NCI-H69 (cell line): ENCODE results near the gene IVD.

Source experiments
- DNase-seq: peaks from one replicate; lab custom pipeline; 2025; lab: John Stamatoyannopoulos, UW

The IVD gene

DNA sequence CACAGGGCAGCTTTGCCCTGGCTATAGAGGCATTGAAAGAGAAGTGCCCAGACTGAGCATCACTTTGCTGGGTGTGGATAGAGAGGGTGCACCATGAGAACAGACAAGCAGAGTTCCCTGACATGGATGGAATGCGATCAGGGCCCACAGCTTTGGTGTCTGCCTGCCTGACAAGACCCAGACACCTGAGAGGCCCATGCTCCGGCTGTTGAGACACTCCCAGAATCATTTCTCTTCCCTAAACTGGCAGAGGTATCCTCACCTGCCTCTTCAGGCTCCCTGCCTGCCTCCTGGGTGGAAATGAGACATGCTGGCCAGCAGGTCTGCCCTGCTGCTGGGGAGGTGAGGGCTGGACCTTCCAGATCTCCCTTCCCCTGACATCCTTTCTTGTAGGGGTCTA lies 54.8 kb downstream of the IVD start:
- no peak for DNase-seq

DNA sequence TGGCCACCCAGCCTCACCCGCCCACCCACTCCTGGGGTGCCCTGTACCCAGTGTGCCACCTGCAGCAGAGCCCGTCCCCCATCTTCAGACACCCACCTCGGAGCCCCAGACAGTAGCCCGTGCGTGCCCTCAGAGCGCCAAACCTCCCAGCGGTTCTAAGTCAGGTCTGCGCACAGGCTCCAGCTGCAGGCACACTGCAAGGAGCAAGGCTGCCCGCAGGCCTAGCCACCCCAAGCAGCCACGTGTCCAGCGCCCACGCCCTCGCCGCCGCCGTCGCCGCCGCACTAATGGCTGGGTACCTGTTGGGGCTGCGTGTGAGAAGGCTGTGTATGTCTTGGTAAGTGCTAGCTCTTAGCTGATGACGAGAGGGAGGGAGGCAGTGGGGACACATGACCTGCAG lies 56.4 kb downstream of the IVD start:
- no peak for DNase-seq

DNA sequence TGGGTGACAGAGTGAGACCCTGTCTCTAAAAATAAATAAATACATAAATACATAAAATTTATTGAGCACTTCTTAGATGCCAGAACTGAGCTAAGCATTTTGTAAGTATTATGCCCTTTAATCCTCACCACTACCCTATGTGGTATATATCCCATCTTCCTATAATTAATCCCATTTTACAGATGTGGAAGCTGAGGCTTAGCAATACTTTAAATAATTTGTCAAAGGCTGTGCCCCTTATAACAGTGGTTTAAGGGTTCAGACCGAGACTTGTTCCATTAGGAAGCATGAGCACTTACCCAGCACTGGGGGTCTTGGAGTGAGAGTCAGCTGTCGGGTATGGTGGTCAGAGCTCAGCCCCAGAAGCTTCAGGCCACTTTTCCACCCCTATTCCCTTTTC lies 57.7 kb downstream of the IVD start:
- DNase-seq, result no peak

DNA sequence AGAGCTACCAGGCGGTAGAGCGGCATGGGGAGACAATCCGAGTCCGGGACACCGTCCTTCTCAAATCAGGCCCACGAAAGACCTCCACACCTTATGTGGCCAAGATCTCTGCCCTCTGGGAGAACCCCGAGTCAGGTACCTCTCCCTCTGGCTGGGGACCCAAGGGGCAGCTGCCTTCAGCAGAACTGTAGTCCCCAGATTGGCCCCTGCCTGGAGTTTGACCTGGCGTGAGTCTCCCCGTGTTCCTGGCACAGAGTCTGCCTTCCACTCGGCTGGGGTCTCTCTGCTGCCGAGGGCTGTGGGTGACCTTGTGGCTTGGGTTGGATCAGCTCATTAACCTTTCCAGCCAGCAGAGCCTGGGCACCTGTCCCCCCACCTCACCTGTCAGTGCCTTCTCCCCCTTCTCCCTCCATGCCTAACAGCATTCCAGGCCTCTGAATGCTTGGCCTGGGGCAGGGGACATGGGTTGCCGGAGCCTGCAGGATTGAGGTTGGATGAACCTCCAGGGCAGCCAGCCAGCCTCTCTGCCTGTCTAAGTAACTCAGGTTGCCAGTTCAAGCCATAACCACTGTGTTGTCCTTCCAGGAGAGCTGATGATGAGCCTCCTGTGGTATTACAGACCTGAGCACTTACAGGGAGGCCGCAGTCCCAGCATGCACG lies 58.4 kb downstream of the IVD start:
- no peak for DNase-seq

DNA sequence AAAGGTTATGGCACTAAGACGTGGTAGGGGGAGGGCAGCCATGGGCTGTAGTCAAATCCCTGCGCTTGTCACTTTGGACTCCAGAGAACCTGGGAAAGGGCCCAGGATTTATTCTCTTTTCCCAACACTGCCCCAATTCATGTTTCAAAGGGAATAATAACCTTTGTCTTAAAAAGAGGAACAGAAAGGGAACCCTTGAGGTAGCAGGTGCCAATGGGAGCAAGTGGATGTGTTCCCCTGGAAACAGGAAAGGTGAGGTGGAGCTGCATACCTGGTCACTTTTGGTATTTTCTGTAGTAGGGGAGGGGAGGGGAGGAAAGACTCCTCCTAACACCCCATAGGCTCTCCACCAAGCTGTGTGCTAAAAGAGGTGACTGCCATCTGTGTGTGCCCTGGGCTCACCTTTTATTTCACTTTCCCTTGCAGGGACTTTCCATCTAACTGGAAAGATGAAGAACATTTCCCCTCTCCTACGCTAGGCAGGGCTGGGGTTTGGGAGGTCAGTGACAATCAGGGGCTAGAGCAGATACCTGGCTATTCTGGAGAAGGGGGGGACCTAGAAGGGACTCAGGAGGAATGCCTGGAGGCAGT lies 59.1 kb downstream of the IVD start:
- no peak for DNase-seq

DNA sequence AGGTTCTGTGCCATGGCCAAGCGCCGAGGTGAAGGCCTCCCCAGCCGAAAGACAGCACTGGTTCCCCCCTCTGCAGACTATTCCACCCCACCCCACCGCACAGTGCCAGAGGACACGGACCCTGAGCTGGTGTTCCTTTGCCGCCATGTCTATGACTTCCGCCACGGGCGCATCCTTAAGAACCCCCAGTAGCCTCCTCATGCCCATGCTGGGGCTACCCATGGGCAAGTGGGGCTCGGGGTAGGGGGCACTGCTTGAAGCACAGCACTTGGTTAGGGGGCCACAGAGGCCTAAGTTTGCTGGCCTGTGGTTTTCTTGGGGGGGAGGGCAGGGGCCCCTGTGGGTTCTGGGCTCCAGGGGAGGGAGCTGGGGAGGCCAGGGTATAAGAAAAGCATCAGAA lies 60.3 kb downstream of the IVD start:
- DNase-seq, result no peak

DNA sequence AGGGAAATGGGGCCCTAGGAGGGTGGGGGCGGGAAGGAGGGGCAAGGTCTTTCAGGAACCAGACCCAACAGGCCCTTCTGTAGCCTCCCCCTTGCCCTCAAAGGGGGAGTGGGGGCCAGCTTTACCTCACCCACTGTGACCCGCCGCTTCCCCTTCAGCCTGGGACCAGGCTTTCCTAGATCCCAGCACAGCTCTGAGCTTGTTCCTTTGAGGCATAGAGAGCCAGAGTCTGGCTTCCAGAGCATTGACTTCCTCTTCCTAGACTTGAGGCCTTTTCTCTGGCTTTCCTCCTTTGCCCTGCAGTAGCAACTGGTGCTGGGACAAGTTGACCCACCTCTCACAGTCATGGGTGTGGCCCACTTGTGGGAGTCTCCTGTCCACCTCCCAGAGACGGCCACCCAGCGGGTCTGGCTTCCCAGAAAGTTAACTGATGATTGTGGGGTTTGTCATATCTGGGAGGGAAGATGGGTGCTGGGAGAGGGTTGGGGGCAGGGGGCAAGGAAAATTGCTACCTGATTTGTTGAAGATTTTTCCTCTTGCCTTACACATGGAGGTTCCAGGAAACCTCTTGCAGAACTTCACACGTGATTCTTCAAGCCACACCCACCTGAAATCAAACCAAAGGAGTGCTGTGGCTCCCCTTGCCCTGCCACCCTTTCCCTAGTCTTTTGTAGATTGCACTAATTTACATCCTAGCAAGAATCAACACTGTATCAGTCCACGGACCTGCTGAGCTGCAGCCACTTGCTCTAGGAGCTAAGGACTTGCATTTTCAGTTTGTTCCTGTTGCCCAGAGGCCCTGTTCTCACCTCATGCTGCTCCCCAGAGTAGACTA lies 61.0 kb downstream of the IVD start:
- DNase-seq, result no peak

DNA sequence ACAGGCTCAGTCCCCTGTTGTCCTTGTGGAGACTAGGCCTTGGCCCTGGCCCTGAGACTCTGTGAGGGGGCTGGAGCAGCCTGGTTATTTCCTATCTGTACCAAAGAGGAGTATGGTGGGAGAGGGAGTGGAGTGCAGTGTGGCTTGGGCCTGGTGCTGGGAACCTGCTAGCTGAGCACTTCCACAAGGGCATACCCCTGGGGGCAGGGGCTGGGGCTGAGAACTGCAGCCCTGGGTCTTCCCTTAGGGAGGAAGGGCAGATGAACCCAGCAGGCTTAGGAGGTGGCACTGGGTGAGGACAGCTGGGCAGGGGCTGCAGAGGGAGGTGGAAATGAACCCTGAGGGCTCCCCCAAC lies 61.6 kb downstream of the IVD start:
- DNase-seq, result no peak

DNA sequence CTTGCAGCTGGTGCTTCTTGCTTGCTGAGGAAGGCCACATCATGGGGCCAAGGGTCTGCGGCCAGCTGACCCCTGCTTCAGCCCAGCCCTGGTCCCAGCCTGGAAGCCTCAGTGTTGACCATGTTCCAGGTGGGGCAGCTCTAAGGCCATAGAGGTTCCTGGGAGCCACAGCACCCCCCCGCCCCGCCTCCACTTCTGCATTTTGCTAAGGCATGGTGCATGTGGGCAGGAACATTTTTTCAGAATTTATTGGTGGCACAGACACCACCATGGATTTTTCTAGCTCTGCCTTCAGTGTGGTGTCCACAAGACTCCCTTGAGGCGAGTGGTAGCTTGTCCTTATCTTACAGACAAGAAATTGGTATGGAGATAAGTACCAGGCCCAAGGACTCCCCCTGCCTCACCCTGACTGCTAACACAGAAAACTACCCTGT lies 63.3 kb downstream of the IVD start:
- DNase-seq, result no peak

DNA sequence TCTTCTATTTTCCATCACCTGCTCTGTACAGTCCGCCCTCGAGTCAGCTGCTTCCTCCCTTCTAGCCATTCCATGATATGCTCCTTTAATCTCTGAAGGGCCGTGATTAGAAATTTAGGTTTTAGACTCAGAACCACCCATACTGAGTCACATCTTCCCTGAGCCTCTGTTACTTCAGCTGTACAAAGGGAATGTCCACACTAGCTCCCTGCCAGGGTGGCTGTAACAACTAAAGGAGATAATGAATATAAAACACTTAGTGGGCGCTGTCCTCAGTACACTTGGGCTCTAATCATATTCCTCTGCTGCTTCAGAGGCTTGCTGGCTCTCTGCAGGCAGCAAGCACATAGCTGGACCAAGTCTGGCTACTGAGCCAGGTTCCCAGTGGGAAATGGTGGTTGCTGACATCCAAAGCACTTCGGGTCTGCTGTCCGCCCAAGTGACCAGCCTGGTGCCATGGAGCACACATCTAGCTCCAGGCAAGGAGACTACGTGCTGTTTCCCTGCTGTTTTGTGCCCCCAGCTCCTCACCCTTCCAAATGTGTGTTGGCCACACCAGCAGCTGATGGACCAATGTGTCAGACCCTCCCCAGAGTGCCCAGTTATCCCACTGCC lies 64.3 kb downstream of the IVD start:
- DNase-seq, result no peak

DNA sequence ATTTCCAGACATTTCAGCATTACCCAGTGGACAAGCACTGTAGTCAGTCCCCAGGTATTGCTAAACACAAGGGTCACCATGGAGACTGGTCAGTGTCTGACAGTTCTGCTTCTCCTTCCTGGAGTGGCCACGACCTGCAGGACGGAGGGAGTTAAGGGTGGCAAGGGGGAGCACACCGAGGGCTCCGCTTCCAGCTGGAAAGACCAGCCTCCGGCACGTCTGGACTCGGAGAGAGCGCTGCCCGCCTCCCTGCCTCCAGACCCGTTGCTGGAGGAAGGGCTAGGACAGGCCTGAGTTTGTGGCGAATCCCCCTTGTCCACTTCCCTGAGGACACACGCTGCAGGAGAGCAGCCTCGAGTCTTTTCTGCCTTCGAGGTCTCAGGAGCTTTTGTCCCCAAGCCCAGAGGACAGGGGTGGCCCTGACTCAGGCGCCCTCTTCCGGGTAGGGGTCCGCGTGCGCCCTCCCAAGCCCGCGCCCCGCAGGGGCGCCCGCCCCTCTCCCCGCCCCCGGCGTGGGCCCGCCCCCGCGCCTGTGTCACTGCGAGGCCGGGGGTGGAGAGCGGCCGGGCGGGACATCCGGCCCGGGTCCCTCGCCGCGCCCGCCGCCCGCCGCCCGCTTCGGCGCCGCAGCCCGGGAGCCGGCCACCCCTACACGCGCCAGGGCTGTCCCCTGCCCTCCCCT lies 65.0 kb downstream of the IVD start, which contains the start of gene CHST14:
Gene CHST14 (plus strand): TSS at position 562 of the 682 bp plus-strand sequence. CDS start 230 bp downstream, outside the sequence.
- peak; percentile 86 for DNase-seq
